HG02610 (cell line): ENCODE measurements around the gene ASPDH.

Experiments used
- ATAC-seq: cut with Tn5 transposase; IDR thresholded peaks from one replicate; pipeline ENCODE4 v1.9.1; 2021; ENCODE audit warnings: mild to moderate bottlenecking, moderate library complexity; ENCODE audit not compliant: unreplicated experiment

ASPDH gene

GRCh38 chr19:50513746-50514345 is at the start of gene ASPDH:
TSS of gene ASPDH (minus strand) at chr19:50513913. CDS start at chr19:50513823, 90 bp downstream.
- no peak for ATAC-seq

GRCh38 chr19:50562996-50563395 is 49.3 kb upstream of the ASPDH start:
- no peak for ATAC-seq

GRCh38 chr19:50562329-50562728 is 48.6 kb upstream of the ASPDH start:
- no peak for ATAC-seq

- ATAC-seq: no peak
These were observed 45.9 kb upstream of the ASPDH start for GRCh38 chr19:50559636-50560035.

- no peak for ATAC-seq
These were observed 44.7 kb upstream of the ASPDH start for GRCh38 chr19:50558449-50558848.

- no peak for ATAC-seq
These were observed 44.3 kb upstream of the ASPDH start for GRCh38 chr19:50558039-50558438.

- no peak for ATAC-seq
These were observed 43.4 kb upstream of the ASPDH start for GRCh38 chr19:50557009-50557613.

- ATAC-seq: no peak
These were observed 42.7 kb upstream of the ASPDH start for GRCh38 chr19:50556282-50557008.

- no peak for ATAC-seq
These were observed 42.0 kb upstream of the ASPDH start for GRCh38 chr19:50555450-50556281.

GRCh38 chr19:50555033-50555432 is 41.3 kb upstream of the ASPDH start:
- no peak for ATAC-seq

- no peak for ATAC-seq
These were observed 40.5 kb upstream of the ASPDH start for GRCh38 chr19:50554212-50554611.

GRCh38 chr19:50553134-50553703 is 39.5 kb upstream of the ASPDH start:
- no peak for ATAC-seq

GRCh38 chr19:50552540-50552939 is 38.8 kb upstream of the ASPDH start:
- no peak for ATAC-seq

GRCh38 chr19:50551715-50552187 is 38.0 kb upstream of the ASPDH start:
- ATAC-seq: no peak

- no peak for ATAC-seq
These were observed 37.5 kb upstream of the ASPDH start for GRCh38 chr19:50551034-50551714.

- no peak for ATAC-seq
These were observed 36.9 kb upstream of the ASPDH start for GRCh38 chr19:50550594-50550966.

- ATAC-seq: no peak
These were observed 36.3 kb upstream of the ASPDH start for GRCh38 chr19:50549927-50550593.

- no peak for ATAC-seq
These were observed 35.6 kb upstream of the ASPDH start for GRCh38 chr19:50549059-50549926.
